ENCODE measurements around the gene MEI1.

The MEI1 gene

GRCh38 chr22:41752011-41752970 is 53.0 kb downstream of the MEI1 start:
- DNase-seq: no peak

- DNase-seq: no peak
Measured at GRCh38 chr22:41753984-41754383, 54.7 kb downstream of the MEI1 start.

GRCh38 chr22:41757502-41757901 is 58.2 kb downstream of the MEI1 start:
- DNase-seq: no peak

- no peak for DNase-seq
Measured at GRCh38 chr22:41758231-41758630, 58.9 kb downstream of the MEI1 start.

- no peak for DNase-seq
Measured at GRCh38 chr22:41762980-41763779, 63.9 kb downstream of the MEI1 start.

GRCh38 chr22:41766476-41766875 is 67.2 kb downstream of the MEI1 start:
- no peak for DNase-seq

- DNase-seq: no peak
Measured at GRCh38 chr22:41768430-41768829, 69.1 kb downstream of the MEI1 start.

GRCh38 chr22:41770715-41771468 is 71.6 kb downstream of the MEI1 start:
- no peak for DNase-seq

- DNase-seq: no peak
Measured at GRCh38 chr22:41772198-41772597, 72.9 kb downstream of the MEI1 start.

GRCh38 chr22:41772645-41773044 is 73.3 kb downstream of the MEI1 start:
- DNase-seq: no peak

GRCh38 chr22:41775338-41775737 is 76.0 kb downstream of the MEI1 start:
- DNase-seq: no peak

GRCh38 chr22:41775976-41776375 is 76.7 kb downstream of the MEI1 start:
- no peak for DNase-seq

- DNase-seq: no peak
Measured at GRCh38 chr22:41776381-41776780, 77.1 kb downstream of the MEI1 start.

GRCh38 chr22:41777749-41778425 is 78.6 kb downstream of the MEI1 start:
- DNase-seq: no peak

GRCh38 chr22:41779929-41780505 is 80.7 kb downstream of the MEI1 start:
- no peak for DNase-seq

- DNase-seq: no peak
Measured at GRCh38 chr22:41780746-41781505, 81.6 kb downstream of the MEI1 start.

- DNase-seq: no peak
Measured at GRCh38 chr22:41781507-41781906, 82.2 kb downstream of the MEI1 start.

- no peak for DNase-seq
Measured at GRCh38 chr22:41782316-41782715, 83.0 kb downstream of the MEI1 start.

GRCh38 chr22:41782751-41783150 is 83.4 kb downstream of the MEI1 start:
- no peak for DNase-seq

- no peak for DNase-seq
Measured at GRCh38 chr22:41787331-41787730, 88.0 kb downstream of the MEI1 start.

- no peak for DNase-seq
Measured at GRCh38 chr22:41793871-41794270, 94.6 kb downstream of the MEI1 start.

Measured in NCI-H446 treated with DMSO at 0.1 percent for 48 hours (cell line).